K562 treated with DMSO at 1 percent for 4 hours (cell line): Measurements from ENCODE around the gene RIPK3. TPM values are rescaled to one million over a fixed set of nuclear protein-coding genes. Genes with fewer than 3 reads are reported as not detected.

Experiments
- total RNA-seq: library from RNA; unstranded; fragments of 300-600 nt; gene quantifications from 2 replicates; pipeline ENCODE4 v1.2.3, GENCODE V29; 2022; ENCODE audit not compliant: insufficient read depth

RIPK3 gene
- not detected in 2 replicates for total RNA-seq

DNA sequence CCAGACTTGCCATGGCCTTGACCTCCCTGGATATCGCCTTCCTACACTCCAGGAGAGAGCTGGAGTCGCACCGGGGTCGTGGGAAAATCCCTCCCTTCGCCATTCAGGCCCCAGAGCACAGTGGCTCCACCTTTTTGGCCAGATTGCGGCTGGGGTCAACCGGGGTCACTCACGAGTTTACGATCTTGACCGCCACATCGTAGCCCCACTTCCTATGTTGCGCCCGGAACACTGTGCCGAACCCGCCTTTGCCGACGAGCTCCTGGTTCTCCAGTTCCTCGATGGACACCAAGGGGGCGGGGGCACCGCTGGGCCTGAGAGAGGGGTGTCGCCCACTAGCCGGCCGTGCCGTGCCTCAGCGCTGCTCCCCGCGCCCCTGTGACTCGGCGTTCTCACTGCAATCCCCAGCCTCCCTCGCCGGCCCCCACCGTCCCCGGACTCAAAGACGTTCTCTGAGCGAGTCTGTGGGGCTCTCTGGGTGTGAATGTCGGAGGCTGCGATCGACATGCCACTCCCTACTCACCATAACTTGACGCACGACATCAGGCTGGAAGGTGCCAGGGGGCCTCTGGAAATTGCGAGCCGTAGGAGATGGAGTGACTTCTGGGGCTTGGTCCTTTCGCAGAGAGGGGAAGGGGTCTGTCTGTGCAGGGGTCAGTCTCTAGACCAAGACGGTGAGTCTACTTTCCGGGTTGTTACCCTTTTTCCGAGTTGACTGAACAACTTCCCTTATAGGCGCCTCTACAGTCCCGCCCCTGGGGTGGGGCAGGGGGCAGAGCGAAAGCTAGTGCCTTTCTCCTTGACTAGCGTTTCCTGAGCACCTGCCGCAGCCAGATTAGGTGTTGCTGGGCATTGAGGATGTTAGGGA, at the start of gene RIPK3:
Gene RIPK3, minus strand, starts transcription at position 708 of the 868 bp plus-strand sequence. Its CDS starts 165 bp downstream, at position 543.

DNA sequence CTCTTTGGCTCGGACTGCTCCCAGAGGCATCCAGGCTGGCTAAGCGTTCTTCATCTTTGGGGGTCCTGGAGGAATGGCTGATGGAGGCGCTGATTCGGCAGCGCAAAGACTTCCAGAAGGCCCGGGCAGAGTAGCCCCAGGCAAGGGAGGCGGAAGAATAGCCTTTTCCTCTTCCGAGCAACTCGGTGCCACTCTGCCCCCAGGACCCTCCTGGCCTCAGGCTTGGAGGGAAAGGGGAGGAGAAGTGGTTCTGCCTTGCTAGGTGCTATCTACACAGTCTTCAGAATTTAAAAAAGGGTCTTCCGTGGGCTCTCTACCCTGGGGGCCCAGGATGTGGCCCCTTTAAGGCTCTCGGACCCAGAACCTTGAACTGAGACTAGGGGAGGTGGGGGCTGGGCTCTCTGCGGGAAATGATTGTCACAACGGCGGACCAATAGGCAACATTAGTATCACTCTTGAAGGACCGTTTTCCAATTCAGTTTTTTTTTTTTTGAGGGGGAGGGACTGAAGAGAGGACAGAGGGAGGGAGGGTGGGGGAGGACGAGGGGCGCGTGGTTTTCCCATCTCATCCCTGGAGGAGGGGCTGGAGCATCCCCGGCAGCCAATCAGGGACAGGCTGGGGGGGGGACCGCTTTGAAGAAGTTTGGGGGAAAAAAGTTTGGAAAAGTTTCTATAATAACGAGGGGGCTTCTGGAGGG, 27.9 kb upstream of the RIPK3 start, which contains the start of gene NFATC4:
Gene NFATC4, plus strand, starts transcription at position 671 of the 698 bp plus-strand sequence. CDS start 157 bp downstream, outside the sequence.

DNA sequence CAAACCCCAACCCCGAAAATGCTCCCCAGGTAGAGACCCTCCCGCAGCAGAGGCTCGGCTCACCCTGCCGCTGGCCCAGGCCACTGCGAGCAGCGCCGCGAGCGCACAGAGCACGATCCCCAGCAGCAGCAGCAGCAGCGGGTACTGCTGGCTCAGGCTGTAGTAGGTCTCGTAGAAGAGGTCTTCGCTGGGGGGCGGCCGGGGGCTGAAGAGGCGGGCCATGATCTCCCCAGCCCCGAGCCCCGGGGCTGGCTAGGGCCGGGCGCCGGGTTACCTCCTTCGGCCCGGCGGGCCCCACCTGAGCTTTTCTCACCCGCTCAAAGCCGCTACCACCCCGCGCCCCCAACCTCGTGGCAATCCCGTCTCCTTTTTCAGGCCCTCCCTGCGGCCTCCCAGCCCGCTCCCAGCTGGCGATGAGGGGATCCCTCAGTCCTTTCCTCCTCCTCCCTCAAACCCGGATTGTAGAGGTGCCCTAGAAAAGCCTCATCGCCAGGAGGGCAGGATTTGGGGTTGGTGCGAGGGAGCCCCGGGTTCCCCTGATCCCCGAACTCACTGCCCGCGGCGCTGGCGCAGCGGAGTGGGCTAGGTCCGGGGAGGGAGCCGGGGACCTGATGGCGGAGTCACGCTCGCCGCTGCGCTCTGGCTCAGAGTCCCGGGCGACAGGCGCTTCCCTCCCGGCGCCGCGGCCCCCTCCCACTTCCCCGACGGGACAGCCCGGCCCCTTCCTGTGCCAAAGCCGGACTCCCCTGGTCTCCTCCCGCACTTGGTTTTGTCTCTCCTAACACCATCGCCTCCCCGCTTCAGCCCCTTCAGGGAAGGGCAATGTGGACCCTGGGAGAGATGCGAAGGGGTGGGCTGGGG, 5.1 kb downstream of the RIPK3 start, which contains the start of gene ADCY4:
Gene ADCY4, minus strand, starts transcription at position 641 of the 861 bp plus-strand sequence. Its CDS starts 419 bp downstream, at position 222.

DNA sequence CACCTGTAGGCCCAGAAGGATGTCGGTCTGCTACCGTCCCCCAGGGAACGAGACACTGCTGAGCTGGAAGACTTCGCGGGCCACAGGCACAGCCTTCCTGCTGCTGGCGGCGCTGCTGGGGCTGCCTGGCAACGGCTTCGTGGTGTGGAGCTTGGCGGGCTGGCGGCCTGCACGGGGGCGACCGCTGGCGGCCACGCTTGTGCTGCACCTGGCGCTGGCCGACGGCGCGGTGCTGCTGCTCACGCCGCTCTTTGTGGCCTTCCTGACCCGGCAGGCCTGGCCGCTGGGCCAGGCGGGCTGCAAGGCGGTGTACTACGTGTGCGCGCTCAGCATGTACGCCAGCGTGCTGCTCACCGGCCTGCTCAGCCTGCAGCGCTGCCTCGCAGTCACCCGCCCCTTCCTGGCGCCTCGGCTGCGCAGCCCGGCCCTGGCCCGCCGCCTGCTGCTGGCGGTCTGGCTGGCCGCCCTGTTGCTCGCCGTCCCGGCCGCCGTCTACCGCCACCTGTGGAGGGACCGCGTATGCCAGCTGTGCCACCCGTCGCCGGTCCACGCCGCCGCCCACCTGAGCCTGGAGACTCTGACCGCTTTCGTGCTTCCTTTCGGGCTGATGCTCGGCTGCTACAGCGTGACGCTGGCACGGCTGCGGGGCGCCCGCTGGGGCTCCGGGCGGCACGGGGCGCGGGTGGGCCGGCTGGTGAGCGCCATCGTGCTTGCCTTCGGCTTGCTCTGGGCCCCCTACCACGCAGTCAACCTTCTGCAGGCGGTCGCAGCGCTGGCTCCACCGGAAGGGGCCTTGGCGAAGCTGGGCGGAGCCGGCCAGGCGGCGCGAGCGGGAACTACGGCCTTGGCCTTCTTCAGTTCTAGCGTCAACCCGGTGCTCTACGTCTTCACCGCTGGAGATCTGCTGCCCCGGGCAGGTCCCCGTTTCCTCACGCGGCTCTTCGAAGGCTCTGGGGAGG, 28.9 kb downstream of the RIPK3 start, which contains the start of gene LTB4R:
Gene LTB4R, plus strand, starts transcription at position 857 of the 959 bp plus-strand sequence. CDS start 4,150 bp downstream, outside the sequence.

DNA sequence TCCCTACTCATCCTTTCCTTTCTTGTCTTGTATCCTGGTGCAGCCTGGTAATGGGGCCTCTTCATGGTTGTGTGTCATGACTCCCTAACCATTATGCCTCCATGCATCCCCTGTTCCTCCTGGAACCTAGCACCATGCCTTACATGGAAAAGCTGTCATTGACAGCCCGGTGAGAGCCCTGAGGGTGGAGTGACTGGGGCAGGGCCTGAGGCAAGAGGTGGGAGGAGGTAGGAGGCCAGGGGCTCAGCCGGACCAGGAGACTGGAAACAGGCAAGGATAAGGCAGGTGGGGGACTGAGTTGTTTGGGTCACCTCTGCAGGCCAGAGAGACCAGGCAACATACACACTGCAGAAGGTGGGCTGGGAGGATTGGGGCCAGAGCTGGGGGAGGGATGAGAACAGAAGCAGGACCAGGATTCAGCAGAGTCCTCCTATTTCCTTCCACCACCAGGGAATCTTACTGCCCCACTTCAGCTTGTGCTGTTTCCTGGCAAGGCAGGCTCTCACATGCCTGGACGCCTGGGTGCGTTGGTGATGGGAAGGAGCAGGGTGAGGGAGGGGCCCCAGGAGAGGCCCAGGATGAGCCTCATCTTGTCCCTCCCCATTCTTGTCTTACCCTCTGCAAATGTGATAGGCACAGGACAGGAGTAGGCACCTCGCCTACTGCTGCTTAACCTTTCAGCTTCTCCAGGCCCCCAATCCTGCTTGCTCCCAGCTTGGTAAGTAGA, 30.1 kb downstream of the RIPK3 start, which contains the start of gene LTB4R2:
Gene LTB4R2, plus strand, starts transcription at position 603 of the 727 bp plus-strand sequence. CDS start 525 bp downstream, outside the sequence.

DNA sequence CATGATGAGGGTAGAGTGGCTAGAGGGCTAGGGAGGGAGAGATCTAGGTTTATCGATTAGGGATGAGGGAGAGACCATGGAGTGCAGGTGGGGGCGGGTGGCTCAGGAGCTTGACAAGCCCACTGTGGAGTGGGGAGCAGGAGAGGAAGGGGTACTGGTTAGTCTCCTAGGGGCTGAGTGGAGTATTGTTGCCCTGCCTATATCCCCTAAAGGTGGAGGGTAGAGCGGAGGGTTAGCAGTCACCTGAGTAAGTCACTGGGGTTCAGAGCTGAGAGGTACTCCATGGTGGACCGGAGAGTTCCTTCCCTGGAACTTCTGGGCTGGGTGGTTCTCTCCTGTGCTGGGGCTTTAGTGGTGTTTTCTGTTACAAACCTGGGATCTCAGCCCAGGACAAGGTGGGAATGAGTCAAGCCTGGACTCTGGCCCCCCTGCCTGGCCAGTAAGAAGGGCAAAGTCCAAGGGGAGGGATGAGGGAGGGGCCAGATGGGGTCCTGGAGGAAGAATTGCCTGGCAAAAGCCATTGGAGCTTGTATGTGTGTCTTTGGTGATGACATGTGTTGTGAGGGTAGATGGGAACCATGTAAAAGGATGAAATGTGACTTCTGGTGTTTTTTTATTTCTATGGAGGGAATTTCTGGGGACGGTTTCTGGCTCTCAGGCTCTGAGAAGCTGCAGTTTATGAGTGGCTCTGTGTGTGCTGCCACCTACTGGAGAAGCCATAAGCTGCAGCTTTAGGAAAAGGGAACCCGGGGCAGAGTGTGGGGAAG, 32.0 kb downstream of the RIPK3 start, which contains the start of gene CIDEB:
Gene CIDEB, minus strand, starts transcription at position 403 of the 767 bp plus-strand sequence. Its CDS starts 119 bp downstream, at position 284.

DNA sequence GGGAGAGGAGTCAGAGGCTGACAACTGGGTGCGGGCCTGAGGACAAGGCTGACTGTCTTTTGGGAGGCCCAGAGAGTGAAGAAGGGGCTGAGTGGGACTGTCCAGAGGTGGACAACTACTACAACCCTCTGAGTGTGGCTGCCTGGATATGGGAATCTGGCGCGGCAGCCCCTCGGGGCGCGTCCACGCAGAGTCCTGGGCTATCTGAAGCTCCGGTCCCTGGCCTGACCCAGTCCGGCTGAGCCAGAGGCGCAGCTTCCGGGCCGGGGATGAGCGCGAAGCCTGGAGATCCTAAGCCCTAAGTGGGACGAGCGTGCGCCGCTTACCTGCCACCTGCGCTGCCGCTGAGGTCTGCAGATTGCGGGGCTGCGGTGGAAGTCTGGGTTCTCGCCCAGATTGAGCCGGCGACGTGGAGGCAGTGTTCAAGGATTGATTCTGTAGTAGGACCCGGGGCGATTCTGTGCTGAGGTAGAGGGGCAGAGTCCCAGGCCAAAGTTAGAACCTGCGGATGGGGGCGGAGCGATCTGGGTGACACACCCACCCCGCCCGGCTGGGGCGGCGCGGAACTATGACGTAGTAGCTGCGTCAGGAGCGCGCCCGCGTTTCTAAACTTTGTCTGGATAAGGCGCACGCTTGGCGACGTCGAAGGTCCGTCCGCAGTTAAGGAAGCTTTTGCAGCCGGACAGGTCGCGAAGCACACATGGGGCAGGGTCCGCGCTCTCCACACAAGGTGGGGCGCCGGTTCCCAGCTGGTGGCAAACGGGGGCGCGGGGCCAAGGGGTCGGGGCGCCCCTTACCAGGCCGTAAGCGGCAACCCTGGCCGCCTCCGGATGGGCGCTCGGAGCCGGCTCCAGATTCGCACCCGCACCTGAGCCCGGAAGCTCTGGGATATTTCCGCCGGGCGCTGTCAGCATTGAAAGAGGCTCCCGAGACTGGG, 40.3 kb downstream of the RIPK3 start, which contains the start of the genes DHRS1 and NOP9:
Gene DHRS1, minus strand, starts transcription at position 526 of the 937 bp plus-strand sequence. CDS start 674 bp downstream, outside the sequence.
Gene NOP9, plus strand, starts transcription at position 596 of the 937 bp plus-strand sequence. Its CDS starts 105 bp downstream, at position 701.

Other genes with a start within 250 kb of the RIPK3 start
- gene PCK2, start 245.7 kb downstream of the RIPK3 start, total RNA-seq = 99.4 and 112 TPM in 2 replicates
- gene DCAF11, start 225.2 kb downstream of the RIPK3 start, total RNA-seq = 31.4 and 39.2 TPM in 2 replicates
- gene NRL, start 225.0 kb downstream of the RIPK3 start, total RNA-seq = 3.2 and 4.1 TPM in 2 replicates
- not detected in 2 replicates for gene FITM1, start 209.3 kb downstream of the RIPK3 start, total RNA-seq
- gene PSME1, start 203.8 kb downstream of the RIPK3 start, total RNA-seq = 171 and 172 TPM in 2 replicates
- gene EMC9, start 198.4 kb downstream of the RIPK3 start, total RNA-seq = 29.6 and 36.4 TPM in 2 replicates
- 160 and 167 TPM in 2 replicates for gene PSME2, start 193.4 kb downstream of the RIPK3 start, total RNA-seq
- gene RNF31, start 192.5 kb downstream of the RIPK3 start, total RNA-seq = 17.0 and 21.3 TPM in 2 replicates
- gene IRF9, start 178.7 kb downstream of the RIPK3 start, total RNA-seq = 9.3 and 20.9 TPM in 2 replicates
- 5.1 and 7.1 TPM in 2 replicates for gene REC8, start 167.9 kb downstream of the RIPK3 start, total RNA-seq
- gene IPO4, start 151.2 kb downstream of the RIPK3 start, total RNA-seq = 23.4 and 27.8 TPM in 2 replicates
- gene TM9SF1, start 144.6 kb downstream of the RIPK3 start, total RNA-seq = 16.4 and 22.0 TPM in 2 replicates
- 1.1 and 2.2 TPM in 2 replicates for gene TSSK4, start 134.3 kb downstream of the RIPK3 start, total RNA-seq
- gene CHMP4A, start 126.5 kb downstream of the RIPK3 start, total RNA-seq = 57.8 and 78.5 TPM in 2 replicates
- gene MDP1, start 123.9 kb downstream of the RIPK3 start, total RNA-seq = 7.5 and 10.8 TPM in 2 replicates
- 140 and 150 TPM in 2 replicates for gene NEDD8, start 107.6 kb downstream of the RIPK3 start, total RNA-seq
- gene GMPR2, start 107.1 kb downstream of the RIPK3 start, total RNA-seq = 55.3 and 68.0 TPM in 2 replicates
- 15.0 and 16.1 TPM in 2 replicates for gene TINF2, start 97.4 kb downstream of the RIPK3 start, total RNA-seq
- 0.88 and 1.5 TPM in 2 replicates for gene TGM1, start 76.8 kb downstream of the RIPK3 start, total RNA-seq
- 15.3 and 18.0 TPM in 2 replicates for gene RABGGTA, start 68.4 kb downstream of the RIPK3 start, total RNA-seq
- gene DHRS1, start 40.2 kb downstream of the RIPK3 start, total RNA-seq = 22.2 and 26.0 TPM in 2 replicates
- 4.7 and 6.1 TPM in 2 replicates for gene NOP9, start 40.1 kb downstream of the RIPK3 start, total RNA-seq
- not detected in 2 replicates for gene CIDEB, start 32.0 kb downstream of the RIPK3 start, total RNA-seq
- 2.2 and 6.4 TPM in 2 replicates for gene LTB4R2, start 29.9 kb downstream of the RIPK3 start, total RNA-seq
- 4.0 and 5.3 TPM in 2 replicates for gene LTB4R, start 28.5 kb downstream of the RIPK3 start, total RNA-seq
- 0.59 TPM in 1 of 2 replicates, not detected in the other for gene ADCY4, start 4.9 kb downstream of the RIPK3 start, total RNA-seq
- gene NFATC4, start 28.2 kb upstream of the RIPK3 start, total RNA-seq = 2.9 and 5.1 TPM in 2 replicates
- gene NYNRIN, start 59.0 kb upstream of the RIPK3 start, total RNA-seq = 0.94 and 1.3 TPM in 2 replicates
- 0.71 TPM in 1 of 2 replicates, not detected in the other for gene CBLN3, start 89.7 kb upstream of the RIPK3 start, total RNA-seq
- gene KHNYN, start 90.0 kb upstream of the RIPK3 start, total RNA-seq = 24.9 and 30.8 TPM in 2 replicates
- gene SDR39U1, start 102.8 kb upstream of the RIPK3 start, total RNA-seq = 51.9 and 69.4 TPM in 2 replicates
- gene CMA1, start 168.3 kb upstream of the RIPK3 start, total RNA-seq = not detected in 2 replicates
- not detected in 2 replicates for gene CTSG, start 236.3 kb upstream of the RIPK3 start, total RNA-seq